Esophagus muscularis mucosa (tissue), 4 donors: Measurements from ENCODE around the gene TADA2B. TPM values are rescaled to one million over a fixed set of nuclear protein-coding genes. Genes with fewer than 3 reads are reported as not detected.

ENCODE experiments used
- DNase-seq: peaks from one replicate; pipeline ENCODE4 v3.0.0-alpha.2; 2017; ENCODE audit errors: extremely low spot score
- H3K27ac ChIP-seq, 4 donors: fragments of 200-600 bp; sonication (generic); replicated peaks in 1 of 4; 1 replicate in 3 of 4; 2 replicates in 1 of 4; pipeline ENCODE4 v1.5.1; 2016 to 2019; ENCODE audit warnings: mild to moderate bottlenecking in 1 of 4
- H3K27me3 ChIP-seq, 4 donors: fragments of 200-600 bp; sonication (generic); one replicate each; pipeline versions ENCODE4 v1.5.1 to v1.6.0; 2016 to 2019
- H3K36me3 ChIP-seq, 4 donors: fragments of 200-600 bp; sonication (generic); one replicate each; pipeline ENCODE4 v1.5.1; 2016 to 2019
- H3K4me1 ChIP-seq, 4 donors: fragments of 200-600 bp; sonication (generic); one replicate each; pipeline ENCODE4 v1.5.1; 2016 to 2019
- H3K4me3 ChIP-seq, 4 donors: fragments of 200-600 bp; sonication (generic); 1 replicate in 2 of 4; 2 replicates in 2 of 4; pipeline ENCODE4 v1.5.1; 2016 to 2019; ENCODE audit warnings: mild to moderate bottlenecking in 4 of 4, moderate library complexity in 1 of 4
- H3K9me3 ChIP-seq, 4 donors: fragments of 200-600 bp; sonication (generic); 1 replicate in 3 of 4; 2 replicates in 1 of 4; pipeline ENCODE4 v1.5.1; 2016 to 2019
- CTCF ChIP-seq, 3 experiments: fragments of 200-600 bp in 2 of 3; fragments of 450-650 bp in 1 of 3; sonication (generic) in 2 of 3; IDR thresholded peaks; one replicate each; pipeline ENCODE4 v1.5.1; 2017 to 2019; ENCODE audit warnings: antibody characterized with exemption in 3 of 3, mild to moderate bottlenecking in 2 of 3, moderate library complexity in 1 of 3
- EP300 ChIP-seq: sonication (generic); formaldehyde crosslinking; IDR thresholded peaks from one replicate; pipeline ENCODE4 v1.6.1; 2017; ENCODE audit warnings: antibody characterized with exemption
- POLR2A ChIP-seq: fragments of 450-650 bp; IDR thresholded peaks from one replicate; pipeline ENCODE4 v1.6.1; 2017; ENCODE audit warnings: antibody characterized with exemption, moderate library complexity, mild to moderate bottlenecking, low read depth
- POLR2AphosphoS5 ChIP-seq, 2 donors: sonication (generic); formaldehyde crosslinking; IDR thresholded peaks; one replicate each; pipeline ENCODE4 v1.6.1; 2017; ENCODE audit warnings: antibody characterized with exemption in 2 of 2
- WGBS: methylation state at CpG from one replicate; pipeline ENCODE4 v1.1.5; 2018; 5-methylcytosine and 5-hydroxymethylcytosine counted together
- intact Hi-C: fragments of 100-400 bp; cut with DNase I; formaldehyde crosslinking; loops from one replicate; pipeline ENCODE4 v1.15.1; 2023
- total RNA-seq, 4 donors: library from RNA; depleted of rRNA; stranded (reverse); fragments of >200 nt; gene quantifications; one replicate each; pipeline versions ENCODE4 v1.1.0 to v1.2.1, GENCODE V29; 2016

TADA2B gene
- total RNA-seq, 4 donors from 2014 or later: 19.9 to 31.7 (median 26.3) TPM

DNA sequence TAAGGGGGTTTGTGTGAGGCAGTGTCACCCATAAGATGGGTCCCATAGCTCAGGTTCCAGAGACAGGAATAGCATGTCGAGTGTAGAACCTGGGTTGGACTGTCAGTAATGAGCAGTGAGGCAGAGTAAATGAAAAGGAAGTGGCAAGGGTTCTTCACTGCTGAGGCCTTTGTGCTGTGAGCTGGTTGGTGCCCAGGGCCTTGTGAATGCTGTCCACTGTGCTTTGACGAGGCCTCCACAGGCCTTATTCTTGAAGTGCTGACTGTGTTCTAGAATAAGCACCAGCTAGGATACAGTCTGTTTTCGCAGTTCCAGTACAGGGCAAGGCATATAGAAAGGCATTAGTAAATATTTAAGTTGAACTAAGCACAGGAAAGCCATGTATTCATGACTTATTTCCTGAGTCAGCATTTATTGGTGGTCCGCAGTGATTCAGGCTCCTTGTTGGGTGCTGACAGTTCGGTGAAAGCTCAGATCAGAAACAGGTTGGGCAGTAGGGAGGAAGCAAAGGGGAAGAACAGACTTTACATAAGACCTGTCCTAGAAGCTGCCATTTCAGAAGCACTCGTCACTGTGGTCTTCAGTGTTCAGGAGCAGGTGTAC lies 25.6 kb upstream of the TADA2B start:
- H3K27me3 ChIP-seq: no peaks in the 10 kb centered on the region
- no peaks in the 10 kb centered on the region for H3K9me3 ChIP-seq
- H3K4me1 ChIP-seq: no peaks in the 10 kb centered on the region
- no peak overlapping the region for H3K4me3 ChIP-seq
- WGBS: 95% methylated on average over 6 of the region's 6 CpGs
- no peak overlapping the region for H3K27ac ChIP-seq
- peaks cover 30 to 94% (median 78%) of the 10 kb centered on the region in 4 donors for H3K36me3 ChIP-seq
- intact Hi-C loops: no loop called here
- TF ChIP-seq EP300 (no peak), POLR2AphosphoS5 (IDR thresholded peaks at IDR 0.05) (no peak), CTCF (IDR thresholded peaks at IDR 0.05) (no peak)
- DNase-seq: no peak

GRCh38 chr4:7018281-7018680 lies 24.9 kb upstream of the TADA2B start:
- H3K4me1 ChIP-seq: no peaks in the 10 kb centered on the region
- H3K4me3 ChIP-seq: no peak overlapping the region
- no peak for TF ChIP-seq POLR2A
- TF ChIP-seq CTCF (IDR thresholded peaks at IDR 0.05): no peak
- no peak for TF ChIP-seq POLR2AphosphoS5 (IDR thresholded peaks at IDR 0.05)
- TF ChIP-seq EP300: no peak
- intact Hi-C loops: no loop called here
- H3K27me3 ChIP-seq: no peaks in the 10 kb centered on the region
- no peaks in the 10 kb centered on the region for H3K9me3 ChIP-seq
- peaks cover 27 to 94% (median 75%) of the 10 kb centered on the region in 4 donors for H3K36me3 ChIP-seq
- DNase-seq: no peak
- no peak overlapping the region for H3K27ac ChIP-seq
- WGBS: 88% methylated on average over 8 of the region's 9 CpGs

GRCh38 chr4:7019367-7019766 lies 23.8 kb upstream of the TADA2B start:
- intact Hi-C loops: no loop called here
- DNase-seq: no peak
- TF ChIP-seq CTCF (IDR thresholded peaks at IDR 0.05): no peak
- TF ChIP-seq POLR2A: no peak
- TF ChIP-seq POLR2AphosphoS5 (IDR thresholded peaks at IDR 0.05): no peak
- no peaks in the 10 kb centered on the region for H3K4me1 ChIP-seq
- H3K27ac ChIP-seq: no peak overlapping the region
- H3K36me3 ChIP-seq: peaks cover 22 to 94% (median 75%) of the 10 kb centered on the region in 4 donors
- H3K4me3 ChIP-seq: no peak overlapping the region
- 95% methylated on average over 10 of the region's 10 CpGs for WGBS
- H3K27me3 ChIP-seq: no peaks in the 10 kb centered on the region
- no peaks in the 10 kb centered on the region for H3K9me3 ChIP-seq

- no peak overlapping the region for H3K27ac ChIP-seq
- intact Hi-C loops: no loop called here
- TF ChIP-seq CTCF (IDR thresholded peaks at IDR 0.05): no peak
- TF ChIP-seq POLR2AphosphoS5 (IDR thresholded peaks at IDR 0.05): no peak
- no peak for TF ChIP-seq POLR2A
- H3K27me3 ChIP-seq: no peaks in the 10 kb centered on the region
- peaks cover 23 to 94% (median 75%) of the 10 kb centered on the region in 4 donors for H3K36me3 ChIP-seq
- no peaks in the 10 kb centered on the region for H3K9me3 ChIP-seq
- DNase-seq: no peak
- 100% methylated on average over 2 of the region's 2 CpGs for WGBS
- H3K4me3 ChIP-seq: no peak overlapping the region
- H3K4me1 ChIP-seq: no peaks in the 10 kb centered on the region
Observed at GRCh38 chr4:7020290-7020689, 22.9 kb upstream of the TADA2B start.

GRCh38 chr4:7020856-7021255 lies 22.3 kb upstream of the TADA2B start:
- WGBS: 93% methylated on average over 11 of the region's 11 CpGs

More at GRCh38 chr4:7020856-7021255, 22.3 kb upstream of the TADA2B start:
- TF ChIP-seq POLR2A (no peak), POLR2AphosphoS5 (IDR thresholded peaks at IDR 0.05) (no peak), EP300 (no peak)
- Histone ChIP-seq H3K4me3 (no peak overlapping the region), H3K9me3 (no peaks in the 10 kb centered on the region), H3K4me1 (no peaks in the 10 kb centered on the region), H3K27me3 (no peaks in the 10 kb centered on the region), H3K27ac (no peak overlapping the region), H3K36me3 (peaks cover 23 to 94% (median 75%) of the 10 kb centered on the region in 4 donors)
- no peak for DNase-seq
- intact Hi-C loops: no loop called here
